Fibroblast of skin of right biceps (primary cell): Measurements from ENCODE around the gene CPEB1.
"Not testable (repeated sequence)": the region's sequence is repeated elsewhere in the genome, so short reads cannot be mapped to it uniquely, and the experiment has no call there.

Source experiments
- DNase-seq: peaks from one replicate; pipeline ENCODE4 v3.0.0-alpha.2; 2013

CPEB1 gene

DNA sequence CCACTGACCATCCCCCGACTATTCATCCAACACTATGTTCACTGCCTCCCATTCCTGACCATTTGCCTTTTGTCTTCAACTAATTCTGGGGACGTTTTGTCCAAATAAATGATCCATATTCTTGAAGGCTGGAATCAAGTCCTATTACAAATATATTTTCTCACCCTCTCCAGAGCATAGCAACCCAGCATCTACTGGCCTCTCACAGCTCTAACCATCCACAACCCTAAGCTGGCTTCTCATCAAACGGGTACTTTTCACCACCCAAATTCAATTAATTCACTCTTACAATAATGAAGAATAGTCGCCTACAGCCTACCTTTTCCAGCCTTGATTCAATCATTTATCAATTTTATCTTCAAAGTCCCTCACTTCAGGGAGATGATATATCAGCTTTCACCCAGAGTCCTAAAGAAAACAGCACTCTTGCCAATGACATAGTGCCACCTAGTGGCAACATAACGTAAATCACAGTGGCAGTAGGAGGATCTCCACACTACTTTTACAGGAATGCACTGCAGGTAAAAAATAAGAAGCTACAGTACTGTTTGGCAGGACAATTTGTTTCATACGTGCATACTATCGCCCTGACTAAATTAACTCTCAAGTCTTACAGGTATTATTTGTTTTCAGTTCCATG lies 144.3 kb downstream of the CPEB1 start:
- DNase-seq, result not testable (repeated sequence)

DNA sequence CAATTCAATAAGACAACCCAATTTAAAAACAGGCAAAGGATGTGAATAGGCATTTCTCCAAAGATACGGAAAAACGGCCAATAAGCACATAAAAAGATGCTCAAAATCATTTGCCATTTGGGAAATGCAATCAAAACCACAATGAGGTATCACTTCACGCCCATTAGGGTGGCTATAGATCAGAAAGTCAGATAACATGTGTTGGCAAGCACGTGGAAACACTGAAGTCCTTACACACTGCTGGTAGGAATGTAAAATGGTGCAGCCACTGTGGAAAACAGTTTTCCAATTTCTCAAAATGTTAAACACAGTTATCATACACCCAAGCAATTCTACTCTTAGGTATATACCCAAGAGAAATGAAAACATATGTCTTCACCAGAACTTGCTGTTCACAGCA lies 146.4 kb downstream of the CPEB1 start:
- peak; percentile 8 for DNase-seq

DNA sequence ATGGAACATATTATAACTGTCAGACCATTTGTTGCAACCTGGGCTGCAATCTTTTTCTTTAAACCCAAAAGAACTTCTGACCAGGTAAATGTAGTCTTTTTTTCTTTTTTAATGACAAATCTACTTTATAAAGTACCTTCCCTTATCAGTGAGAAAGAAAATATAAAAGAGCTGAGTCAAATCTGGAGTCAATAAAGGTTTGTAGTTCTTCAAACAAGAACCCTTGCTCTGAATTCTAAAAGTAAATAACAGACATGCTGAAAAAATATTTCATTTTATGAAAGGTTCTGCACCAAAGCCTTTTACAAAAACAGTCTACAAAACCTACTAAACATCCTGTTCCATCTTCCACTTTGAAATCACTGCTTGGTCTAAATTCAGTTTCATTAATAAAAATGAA lies 149.2 kb downstream of the CPEB1 start:
- not testable (repeated sequence) for DNase-seq
